Trophoblast cell (in vitro differentiated cells and primary cell): Measurements from ENCODE around the gene ETNK1.
A peak's percentile ranks its signal among the peaks of the same experiment; 100 is the strongest.

Source experiments
- DNase-seq, 2 donors: peaks; one replicate each; pipeline ENCODE4 v3.0.0-alpha.2; 2016
- H2AFZ ChIP-seq: 2 replicates; pipeline ENCODE4 v1.6.1; 2013; ENCODE audit warnings: low read length, moderate library complexity, mild to moderate bottlenecking; ENCODE audit not compliant: insufficient read depth, poor library complexity
- H2AK5ac ChIP-seq: 2 replicates; pipeline ENCODE4 v1.6.1; 2013; ENCODE audit warnings: mild to moderate bottlenecking, low read length
- H2BK120ac ChIP-seq: 2 replicates; pipeline ENCODE4 v1.6.1; 2013; ENCODE audit warnings: low read length, mild to moderate bottlenecking, moderate library complexity; ENCODE audit not compliant: insufficient read depth, poor library complexity
- H2BK12ac ChIP-seq: 2 replicates; pipeline ENCODE4 v1.6.1; 2013; ENCODE audit warnings: mild to moderate bottlenecking, low read length, moderate library complexity
- H2BK5ac ChIP-seq: 2 replicates; pipeline ENCODE4 v1.6.1; 2013; ENCODE audit warnings: low read length, low read depth, moderate library complexity, mild to moderate bottlenecking; ENCODE audit not compliant: poor library complexity
- H3K14ac ChIP-seq: 2 replicates; pipeline ENCODE4 v1.6.1; 2013; ENCODE audit warnings: mild to moderate bottlenecking, low read length
- H3K18ac ChIP-seq: 2 replicates; pipeline ENCODE4 v1.6.1; 2013; ENCODE audit warnings: mild to moderate bottlenecking, low read length
- H3K23ac ChIP-seq: 2 replicates; pipeline ENCODE4 v1.6.1; 2013; ENCODE audit warnings: low read length
- H3K27ac ChIP-seq: 2 replicates; pipeline ENCODE4 v1.5.1; 2013; ENCODE audit warnings: low read depth, mild to moderate bottlenecking, inconsistent platforms, low read length, moderate library complexity
- H3K27me3 ChIP-seq: 2 replicates; pipeline ENCODE4 v1.6.1; 2013; ENCODE audit warnings: inconsistent platforms, mild to moderate bottlenecking, low read length, moderate library complexity; ENCODE audit not compliant: insufficient read depth
- H3K36me3 ChIP-seq, 2 experiments: 1 replicate in 1 of 2; 2 replicates in 1 of 2; pipeline ENCODE4 v1.6.1; 2013; ENCODE audit warnings: low read length in 2 of 2, mild to moderate bottlenecking in 2 of 2, moderate library complexity in 1 of 2; ENCODE audit not compliant: insufficient read depth in 2 of 2, control insufficient read depth in 1 of 2
- H3K4ac ChIP-seq: 2 replicates; pipeline ENCODE4 v1.6.1; 2013; ENCODE audit warnings: low read depth, mild to moderate bottlenecking, low read length, moderate library complexity
- H3K4me1 ChIP-seq, 2 experiments: 1 replicate in 1 of 2; 2 replicates in 1 of 2; pipeline ENCODE4 v1.6.1; 2013; ENCODE audit warnings: low read length in 2 of 2, mild to moderate bottlenecking in 2 of 2, moderate library complexity in 1 of 2; ENCODE audit not compliant: insufficient read depth in 2 of 2, control insufficient read depth in 1 of 2
- H3K4me2 ChIP-seq: 2 replicates; pipeline ENCODE4 v1.6.1; 2013; ENCODE audit warnings: inconsistent platforms, mild to moderate bottlenecking, low read length, moderate library complexity
- H3K4me3 ChIP-seq: 2 replicates; pipeline ENCODE4 v1.5.1; 2013; ENCODE audit warnings: mild to moderate bottlenecking, low read depth, low read length, inconsistent platforms
- H3K79me1 ChIP-seq: one replicate; pipeline ENCODE4 v1.6.1; 2013; ENCODE audit warnings: low read length
- H3K79me2 ChIP-seq: 2 replicates; pipeline ENCODE4 v1.6.1; 2013; ENCODE audit warnings: low read length, mild to moderate bottlenecking; ENCODE audit not compliant: control insufficient read depth, insufficient read depth, poor library complexity
- H3K9ac ChIP-seq: 2 replicates; pipeline ENCODE4 v1.6.1; 2013; ENCODE audit warnings: mild to moderate bottlenecking, low read length
- H3K9me3 ChIP-seq: 2 replicates; pipeline ENCODE4 v1.6.1; 2013; ENCODE audit warnings: low read depth, mild to moderate bottlenecking, control low read depth, inconsistent platforms, low read length; ENCODE audit not compliant: insufficient read depth
- H4K12ac ChIP-seq: 2 replicates; pipeline ENCODE4 v1.6.1; 2013; ENCODE audit warnings: low read depth, mild to moderate bottlenecking, low read length, moderate library complexity
- H4K8ac ChIP-seq: 2 replicates; pipeline ENCODE4 v1.6.1; 2013; ENCODE audit warnings: low read depth, mild to moderate bottlenecking, low read length, moderate library complexity
- H4K91ac ChIP-seq: one replicate; pipeline ENCODE4 v1.6.1; 2013; ENCODE audit warnings: low read depth, mild to moderate bottlenecking, low read length, moderate library complexity
- WGBS: extraction: QIAGEN DNeasy Blood & Tissue Kit; methylation state at CpG from one replicate; pipeline ENCODE4 v1.1.7; 2013; ENCODE audit warnings: missing lambda C conversion rate; ENCODE audit not compliant: insufficient read length, insufficient coverage; ENCODE audit errors: extremely low coverage; 5-methylcytosine and 5-hydroxymethylcytosine counted together

The ETNK1 gene

DNA sequence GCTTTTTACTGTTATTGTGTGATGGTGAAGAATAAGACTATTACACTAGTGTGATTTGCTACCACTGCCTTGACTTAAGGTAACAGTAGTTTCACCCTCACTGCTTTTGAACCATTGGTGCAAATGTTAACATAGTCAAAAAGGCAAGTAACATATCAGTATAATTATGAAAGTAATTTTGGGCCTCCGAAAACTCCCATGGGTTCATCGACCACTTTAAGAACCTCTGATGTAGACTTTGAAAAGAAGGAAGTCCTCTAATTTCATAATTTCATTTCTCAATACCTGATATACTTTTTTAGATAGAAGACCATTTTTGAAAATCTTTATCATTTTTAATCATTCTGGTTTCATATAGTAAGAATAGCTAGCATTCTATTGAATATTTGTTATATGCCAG lies 57.7 kb downstream of the ETNK1 start:
- WGBS, result no CpG with 5 or more reads among the region's 2 CpGs
- Histone ChIP-seq H2BK12ac (no peak overlapping the region), H3K18ac (no peak overlapping the region), H3K4me3 (no peak overlapping the region), H4K8ac (no peak overlapping the region), H3K23ac (no peak overlapping the region), H4K12ac (no peak overlapping the region), H3K36me3 (peaks cover 6 to 7% of the 10 kb centered on the region in 2 experiments), H3K79me1 (no peaks in the 10 kb centered on the region), H3K27me3 (no peaks in the 10 kb centered on the region), H4K91ac (no peak overlapping the region), H2BK5ac (no peak overlapping the region), H3K27ac (no peak overlapping the region), H2AFZ (no peak overlapping the region), H3K79me2 (no peaks in the 10 kb centered on the region), H2AK5ac (no peak overlapping the region), H3K4me2 (no peak overlapping the region), H3K9ac (no peak overlapping the region), H3K14ac (no peak overlapping the region), H3K9me3 (no peaks in the 10 kb centered on the region), H2BK120ac (no peak overlapping the region), H3K4me1 (no peaks in the 10 kb centered on the region), H3K4ac (no peak overlapping the region)
- DNase-seq, result no peak

DNA sequence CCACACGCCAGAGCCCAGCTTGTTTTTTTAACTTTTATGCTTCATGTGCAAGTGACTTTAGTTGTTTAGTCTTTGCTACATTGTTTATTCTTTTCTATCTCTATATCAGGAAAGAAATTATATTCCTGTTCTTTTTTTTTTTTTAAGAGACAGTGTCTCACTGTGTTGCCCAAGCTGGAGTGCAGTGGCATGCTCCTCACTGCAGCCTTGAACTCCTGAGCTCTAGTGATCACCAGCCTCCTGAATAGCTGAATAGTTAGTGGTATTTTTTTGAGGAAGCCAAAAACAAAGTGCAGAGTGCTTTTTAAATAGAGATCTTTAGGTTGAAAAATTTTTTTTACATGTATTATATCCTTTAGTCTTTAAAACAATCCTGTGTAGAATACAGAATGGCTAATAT lies 58.2 kb downstream of the ETNK1 start:
- Histone ChIP-seq H3K4me3 (no peak overlapping the region), H2AK5ac (no peak overlapping the region), H3K79me1 (no peaks in the 10 kb centered on the region), H2BK12ac (no peak overlapping the region), H3K18ac (no peak overlapping the region), H3K27ac (no peak overlapping the region), H3K36me3 (peaks cover 6 to 7% of the 10 kb centered on the region in 2 experiments), H3K9ac (no peak overlapping the region), H3K4me2 (no peak overlapping the region), H2BK120ac (no peak overlapping the region), H2BK5ac (no peak overlapping the region), H3K79me2 (no peaks in the 10 kb centered on the region), H3K4me1 (no peaks in the 10 kb centered on the region), H4K91ac (no peak overlapping the region), H3K27me3 (no peaks in the 10 kb centered on the region), H3K14ac (no peak overlapping the region), H3K4ac (no peak overlapping the region), H2AFZ (no peak overlapping the region), H4K12ac (no peak overlapping the region), H3K23ac (no peak overlapping the region), H3K9me3 (no peaks in the 10 kb centered on the region), H4K8ac (no peak overlapping the region)
- no peak for DNase-seq
- WGBS, result no CpG with 5 or more reads among the region's 1 CpG

DNA sequence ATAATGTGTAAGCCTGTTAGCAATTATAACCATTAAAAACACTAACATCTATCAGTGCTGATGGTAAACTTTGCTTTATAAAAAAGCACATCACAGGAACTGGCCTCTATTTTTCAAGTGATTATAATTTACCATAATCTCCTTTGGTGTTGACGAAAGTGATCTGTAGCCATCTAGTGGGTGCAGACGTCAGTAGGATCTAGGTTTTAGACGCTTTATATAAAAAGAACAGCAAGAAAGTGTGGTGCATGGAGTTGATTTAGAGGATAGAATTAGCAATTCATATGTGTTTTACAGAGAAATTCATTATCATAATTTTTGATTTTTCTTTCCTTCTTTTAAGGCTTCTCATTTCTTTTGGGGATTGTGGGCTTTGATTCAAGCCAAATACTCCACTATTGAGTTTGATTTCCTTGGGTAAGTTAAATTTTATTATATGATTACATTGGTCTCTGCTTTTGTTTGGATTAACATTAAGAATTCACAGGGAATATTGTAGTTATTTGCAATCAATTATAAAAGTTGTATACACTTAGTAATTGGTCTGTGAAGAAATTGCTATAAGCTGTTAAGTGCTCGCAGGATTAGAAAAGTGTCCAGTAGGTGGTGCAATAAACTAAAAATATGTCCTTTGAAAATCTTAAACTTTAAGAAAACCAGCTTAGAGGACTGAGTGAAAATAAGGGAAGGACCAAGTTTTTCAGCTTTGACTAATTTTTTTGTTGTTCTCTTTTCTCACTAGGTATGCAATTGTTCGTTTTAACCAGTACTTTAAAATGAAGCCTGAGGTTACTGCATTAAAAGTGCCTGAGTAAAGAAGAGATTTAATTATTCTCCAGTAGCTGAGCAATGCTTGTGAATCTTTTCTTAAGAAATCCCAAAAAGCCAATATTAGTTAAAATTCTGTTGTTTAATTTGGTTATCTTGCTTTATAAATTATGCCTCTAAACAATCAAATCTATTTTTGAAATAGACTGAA lies 59.5 kb downstream of the ETNK1 start:
- no peak overlapping the region for H2BK5ac ChIP-seq
- H3K79me1 ChIP-seq, result no peaks in the 10 kb centered on the region
- no peak overlapping the region for H2BK12ac ChIP-seq
- no peaks in the 10 kb centered on the region for H3K27me3 ChIP-seq
- no CpG with 5 or more reads among the region's 5 CpGs for WGBS
- DNase-seq, result peak in 1 of 2 donors; percentile 76
- H3K23ac ChIP-seq, result no peak overlapping the region
- no peaks in the 10 kb centered on the region for H3K79me2 ChIP-seq
- H2BK120ac ChIP-seq, result no peak overlapping the region
- no peaks in the 10 kb centered on the region for H3K4me1 ChIP-seq
- H4K12ac ChIP-seq, result no peak overlapping the region
- H3K9ac ChIP-seq, result no peak overlapping the region
- H3K18ac ChIP-seq, result no peak overlapping the region
- H3K14ac ChIP-seq, result no peak overlapping the region
- H3K4me2 ChIP-seq, result no peak overlapping the region
- H3K9me3 ChIP-seq, result no peaks in the 10 kb centered on the region
- H2AFZ ChIP-seq, result no peak overlapping the region
- no peak overlapping the region for H2AK5ac ChIP-seq
- peaks cover under 1 to 3% of the 10 kb centered on the region in 2 experiments for H3K36me3 ChIP-seq
- H4K8ac ChIP-seq, result no peak overlapping the region
- no peak overlapping the region for H4K91ac ChIP-seq
- H3K4me3 ChIP-seq, result no peak overlapping the region
- H3K27ac ChIP-seq, result no peak overlapping the region
- H3K4ac ChIP-seq, result no peak overlapping the region

DNA sequence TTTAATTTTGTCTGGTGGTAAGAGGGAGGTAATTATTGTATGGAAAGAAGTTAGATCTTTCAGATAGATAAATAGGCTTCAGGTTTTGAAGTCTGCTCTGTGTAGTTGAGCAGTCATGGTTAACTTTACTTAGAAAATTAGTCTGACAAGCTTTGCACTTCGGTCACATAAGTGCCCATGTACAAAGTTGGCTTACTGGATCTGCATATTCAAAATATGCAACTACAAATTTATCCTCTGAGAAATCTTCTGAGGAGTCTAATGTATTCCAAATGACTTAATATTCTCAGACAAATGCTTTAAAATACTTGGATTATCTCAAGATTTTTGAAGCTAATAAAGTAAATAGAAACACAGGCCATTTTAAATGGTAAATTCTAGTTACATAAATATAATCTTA lies 61.2 kb downstream of the ETNK1 start:
- Histone ChIP-seq H2BK5ac (no peak overlapping the region), H2BK12ac (no peak overlapping the region), H3K36me3 (no peaks in the 10 kb centered on the region), H4K8ac (no peak overlapping the region), H3K27me3 (no peaks in the 10 kb centered on the region), H3K4ac (no peak overlapping the region), H3K79me2 (no peaks in the 10 kb centered on the region), H4K12ac (no peak overlapping the region), H3K18ac (no peak overlapping the region), H2BK120ac (no peak overlapping the region), H3K79me1 (no peaks in the 10 kb centered on the region), H4K91ac (no peak overlapping the region), H2AK5ac (no peak overlapping the region), H3K9ac (no peak overlapping the region), H3K4me1 (no peaks in the 10 kb centered on the region), H3K4me3 (no peak overlapping the region), H2AFZ (no peak overlapping the region), H3K9me3 (no peaks in the 10 kb centered on the region), H3K27ac (no peak overlapping the region), H3K23ac (no peak overlapping the region), H3K4me2 (no peak overlapping the region), H3K14ac (no peak overlapping the region)
- DNase-seq, result no peak
- WGBS, result no CpG with 5 or more reads among the region's 1 CpG
